Lower lobe of right lung (tissue), 2 donors: ENCODE results near the gene PTPRK. TPM values are rescaled to one million over a fixed set of nuclear protein-coding genes. Genes with fewer than 3 reads are reported as not detected.
A peak's percentile ranks its signal among the peaks of the same experiment; 100 is the strongest.

Experiments used
- ATAC-seq, 2 donors: fragments of 200-7000 bp; cut with Tn5 transposase; one replicate each; pipeline ENCODE4 v1.9.1; 2020 to 2022; ENCODE audit warnings: mild to moderate bottlenecking in 2 of 2, moderate library complexity in 2 of 2
- DNase-seq: peaks from one replicate; pipeline ENCODE4 v3.0.0-alpha.2; 2020
- H3K27ac ChIP-seq: fragments of 200-600 bp; one replicate; pipeline ENCODE4 v1.8.0; 2022
- H3K27me3 ChIP-seq: fragments of 200-600 bp; one replicate; pipeline ENCODE4 v1.8.0; 2022; ENCODE audit warnings: low read depth
- H3K36me3 ChIP-seq: fragments of 200-600 bp; one replicate; pipeline ENCODE4 v1.8.0; 2022; ENCODE audit warnings: mild to moderate bottlenecking
- H3K4me1 ChIP-seq: fragments of 200-600 bp; one replicate; pipeline ENCODE4 v1.8.0; 2022
- H3K4me3 ChIP-seq: fragments of 200-600 bp; one replicate; pipeline ENCODE4 v1.8.0; 2022; ENCODE audit warnings: mild to moderate bottlenecking
- H3K9me3 ChIP-seq: fragments of 200-600 bp; one replicate; pipeline ENCODE4 v1.8.0; 2022
- intact Hi-C: fragments of 100-400 bp; cut with DNase I; formaldehyde crosslinking; loops from one replicate; pipeline ENCODE4 v1.11.0; 2022
- total RNA-seq: library from RNA; stranded (reverse); fragmentation: NEBNext Ultra II Directional; extraction: Animal tissue kit (Norgen Biotek cat#: 25700); gene quantifications from one replicate; pipeline ENCODE4 v1.2.1, GENCODE V29; 2021
- TF ChIP-seq, protein P1 (sequence below): fragments of 200-600 bp; IDR thresholded peaks from one replicate; pipeline ENCODE4 v1.8.0; 2022; ENCODE audit warnings: antibody characterized with exemption, mild to moderate bottlenecking
- donor health status: DM: no; HTN: yes; CAD: no; lungs with severe emphysema.

PTPRK gene
- total RNA-seq, 1 donor from 2014 or later, result 62.7 TPM

DNA sequence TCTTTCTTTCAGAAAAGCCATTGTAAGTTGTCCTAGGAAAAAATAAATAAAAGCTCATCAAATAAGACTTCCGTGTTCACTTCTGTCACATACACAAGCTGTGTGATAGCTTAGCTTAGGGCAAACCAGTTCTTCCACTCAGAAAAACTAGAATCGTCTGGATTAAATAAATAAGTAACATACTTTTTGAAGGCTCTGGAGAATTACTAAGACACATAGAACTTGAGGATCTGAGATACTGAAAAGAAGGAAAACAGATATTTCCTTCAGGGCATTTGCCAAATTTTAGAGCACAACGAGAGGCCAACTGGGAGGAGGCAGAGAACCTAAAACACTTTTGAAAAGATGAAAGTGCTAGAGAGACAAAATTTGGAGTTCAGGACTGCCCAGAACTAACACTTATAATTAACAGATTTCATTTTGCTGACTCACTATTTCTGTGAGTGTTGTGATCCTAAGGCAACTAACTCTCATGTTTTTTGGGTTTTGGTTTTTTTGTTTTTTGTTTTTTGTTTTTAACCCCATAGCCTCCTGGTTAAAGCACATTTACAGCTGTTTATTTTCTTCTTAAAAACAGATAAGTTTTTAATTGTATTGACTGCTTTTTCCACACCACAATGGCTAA lies 580.8 kb downstream of the PTPRK start:
- H3K9me3 ChIP-seq, result no peaks in the 10 kb centered on the region
- intact Hi-C loops, result no loop called here
- no peak for DNase-seq
- no peak overlapping the region for H3K4me3 ChIP-seq
- TF ChIP-seq, protein P1, sequence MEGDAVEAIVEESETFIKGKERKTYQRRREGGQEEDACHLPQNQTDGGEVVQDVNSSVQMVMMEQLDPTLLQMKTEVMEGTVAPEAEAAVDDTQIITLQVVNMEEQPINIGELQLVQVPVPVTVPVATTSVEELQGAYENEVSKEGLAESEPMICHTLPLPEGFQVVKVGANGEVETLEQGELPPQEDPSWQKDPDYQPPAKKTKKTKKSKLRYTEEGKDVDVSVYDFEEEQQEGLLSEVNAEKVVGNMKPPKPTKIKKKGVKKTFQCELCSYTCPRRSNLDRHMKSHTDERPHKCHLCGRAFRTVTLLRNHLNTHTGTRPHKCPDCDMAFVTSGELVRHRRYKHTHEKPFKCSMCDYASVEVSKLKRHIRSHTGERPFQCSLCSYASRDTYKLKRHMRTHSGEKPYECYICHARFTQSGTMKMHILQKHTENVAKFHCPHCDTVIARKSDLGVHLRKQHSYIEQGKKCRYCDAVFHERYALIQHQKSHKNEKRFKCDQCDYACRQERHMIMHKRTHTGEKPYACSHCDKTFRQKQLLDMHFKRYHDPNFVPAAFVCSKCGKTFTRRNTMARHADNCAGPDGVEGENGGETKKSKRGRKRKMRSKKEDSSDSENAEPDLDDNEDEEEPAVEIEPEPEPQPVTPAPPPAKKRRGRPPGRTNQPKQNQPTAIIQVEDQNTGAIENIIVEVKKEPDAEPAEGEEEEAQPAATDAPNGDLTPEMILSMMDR, result no peak
- H3K27ac ChIP-seq, result no peak overlapping the region
- no peaks in the 10 kb centered on the region for H3K36me3 ChIP-seq
- peaks cover 9% of the 10 kb centered on the region for H3K4me1 ChIP-seq
- H3K27me3 ChIP-seq, result no peaks in the 10 kb centered on the region
- peak in 1 of 2 donors; percentile 52 for ATAC-seq

DNA sequence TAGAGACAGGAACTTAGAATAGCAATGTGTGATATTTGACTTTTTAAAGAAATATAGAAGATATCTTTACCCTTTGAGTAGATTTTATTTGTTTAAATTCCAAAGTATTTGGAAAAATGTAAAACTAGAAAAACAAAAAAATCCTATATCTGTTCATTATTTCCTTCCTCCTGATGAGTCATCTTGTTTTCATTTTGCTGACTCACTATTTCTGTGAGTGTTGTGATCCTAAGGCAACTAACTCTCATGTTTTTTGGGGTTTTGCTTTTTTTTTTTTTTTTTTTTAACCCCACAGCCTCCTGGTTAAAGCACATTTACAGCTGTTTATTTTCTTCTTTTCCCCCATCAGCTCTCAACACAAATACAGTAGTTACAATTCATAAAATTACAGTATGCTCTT lies 581.7 kb downstream of the PTPRK start:
- H3K36me3 ChIP-seq, result no peaks in the 10 kb centered on the region
- TF ChIP-seq, protein P1, result no peak
- no peaks in the 10 kb centered on the region for H3K27me3 ChIP-seq
- ATAC-seq, result no peak
- H3K27ac ChIP-seq, result no peak overlapping the region
- intact Hi-C loops, result no loop called here
- peaks cover 9% of the 10 kb centered on the region for H3K4me1 ChIP-seq
- no peak overlapping the region for H3K4me3 ChIP-seq
- H3K9me3 ChIP-seq, result no peaks in the 10 kb centered on the region
- DNase-seq, result no peak

DNA sequence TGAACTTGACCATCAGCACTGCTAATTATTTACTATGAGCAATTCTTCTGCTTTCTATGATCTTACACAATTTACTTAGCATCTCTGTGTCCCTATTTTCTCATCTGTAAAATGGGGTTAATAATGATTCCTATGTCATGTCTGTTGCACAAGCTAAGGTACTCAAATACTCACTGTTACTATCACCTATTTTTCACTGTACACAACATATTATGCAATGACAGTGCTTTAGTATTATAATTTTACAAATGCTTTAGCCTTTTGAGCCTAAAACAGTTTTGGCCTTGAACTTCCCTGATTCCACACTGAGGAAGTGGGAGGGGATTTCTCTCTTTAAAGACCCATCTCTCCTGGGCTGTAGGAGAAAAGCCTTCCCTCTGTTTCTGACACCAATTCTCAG lies 582.7 kb downstream of the PTPRK start:
- intact Hi-C loops, result no loop called here
- Histone ChIP-seq H3K4me1 (peaks cover 9% of the 10 kb centered on the region), H3K4me3 (no peak overlapping the region), H3K27ac (no peak overlapping the region), H3K36me3 (no peaks in the 10 kb centered on the region), H3K9me3 (peaks cover under 1% of the 10 kb centered on the region), H3K27me3 (no peaks in the 10 kb centered on the region)
- TF ChIP-seq, protein P1, result no peak
- no peak for DNase-seq
- ATAC-seq, result no peak

DNA sequence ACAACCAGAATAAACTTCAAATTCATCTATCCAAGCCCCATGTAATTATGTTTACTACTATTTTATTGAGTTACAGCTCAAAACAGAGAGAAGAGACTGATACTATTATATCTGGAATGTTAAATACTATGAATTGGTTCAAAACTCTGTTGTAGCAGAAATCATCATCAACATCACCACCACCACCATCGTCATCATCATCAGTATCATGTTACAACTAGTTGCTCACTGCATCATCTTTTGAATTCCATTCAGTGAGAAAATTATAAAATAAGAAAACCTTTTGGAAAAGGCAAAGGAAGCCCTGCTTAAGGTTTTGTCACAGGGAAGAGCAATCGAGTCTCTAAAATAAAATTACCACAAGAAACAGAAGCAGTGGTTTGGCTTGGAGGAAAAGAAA lies 583.3 kb downstream of the PTPRK start:
- intact Hi-C loops, result no loop called here
- TF ChIP-seq, protein P1, result no peak
- no peak for ATAC-seq

DNA sequence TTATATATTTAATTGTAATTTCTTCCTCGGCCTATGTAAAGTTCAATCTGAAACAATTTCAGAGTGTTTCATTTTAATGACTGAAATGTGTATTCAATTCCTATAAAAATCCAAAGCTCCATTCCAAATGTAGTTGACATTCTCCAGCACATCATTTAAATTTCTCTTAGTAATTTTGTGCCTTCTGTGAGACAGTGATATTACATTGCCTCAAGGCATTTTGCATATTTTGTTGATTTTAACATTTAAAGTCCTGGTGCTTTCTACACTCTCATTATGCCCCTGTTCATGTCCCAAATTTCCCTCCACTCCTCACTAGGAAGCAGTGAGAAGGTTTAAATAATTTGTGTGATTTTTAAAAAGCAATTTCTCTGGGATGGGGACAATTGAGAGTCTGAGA lies 585.4 kb downstream of the PTPRK start:
- TF ChIP-seq, protein P1, result no peak
- Histone ChIP-seq H3K4me3 (no peak overlapping the region), H3K27me3 (no peaks in the 10 kb centered on the region), H3K9me3 (peaks cover 5% of the 10 kb centered on the region), H3K27ac (no peak overlapping the region), H3K4me1 (peaks cover 6% of the 10 kb centered on the region), H3K36me3 (no peaks in the 10 kb centered on the region)
- no peak for ATAC-seq
- no peak for DNase-seq
- intact Hi-C loops, result no loop called here

More for the DNA sequence above, 583.3 kb downstream of the PTPRK start:
- H3K27me3 ChIP-seq, result no peaks in the 10 kb centered on the region
- no peak overlapping the region for H3K27ac ChIP-seq
- peaks cover 5% of the 10 kb centered on the region for H3K9me3 ChIP-seq
- DNase-seq, result no peak
- H3K4me1 ChIP-seq, result peaks cover 9% of the 10 kb centered on the region
- H3K36me3 ChIP-seq, result no peaks in the 10 kb centered on the region
- H3K4me3 ChIP-seq, result no peak overlapping the region
